LNCaP clone FGC (cell line): Measurements from ENCODE around the gene MYO7A.

ENCODE experiments used
- DNase-seq: peaks from one replicate; pipeline ENCODE4 v3.0.0-alpha.2; 2011; ENCODE audit warnings: low read depth
- H3K4me3 ChIP-seq: 2 replicates; pipeline ENCODE4 v1.5.1; 2011; ENCODE audit warnings: mild to moderate bottlenecking, low read depth, low read length, control low read depth
- CTCF ChIP-seq: IDR thresholded peaks from 2 replicates; pipeline ENCODE4 v1.5.1; 2012; ENCODE audit warnings: mild to moderate bottlenecking; ENCODE audit not compliant: control insufficient read depth, insufficient read depth; ENCODE audit errors: extremely low read depth

Gene MYO7A

GRCh38 chr11:77179681-77180080 is 51.6 kb downstream of the MYO7A start:
- DNase-seq, result no peak
- TF ChIP-seq CTCF, result no peak
- no peak overlapping the region for H3K4me3 ChIP-seq

GRCh38 chr11:77180346-77180745 is 52.3 kb downstream of the MYO7A start:
- no peak overlapping the region for H3K4me3 ChIP-seq
- DNase-seq, result no peak
- TF ChIP-seq CTCF, result no peak

GRCh38 chr11:77181226-77181625 is 53.2 kb downstream of the MYO7A start:
- no peak for DNase-seq
- no peak for TF ChIP-seq CTCF

GRCh38 chr11:77181799-77182541 is 53.9 kb downstream of the MYO7A start:
- H3K4me3 ChIP-seq, result no peak overlapping the region
- no peak for TF ChIP-seq CTCF
- no peak for DNase-seq

More at GRCh38 chr11:77181226-77181625, 53.2 kb downstream of the MYO7A start:
- H3K4me3 ChIP-seq, result no peak overlapping the region

GRCh38 chr11:77182542-77183430 is 54.7 kb downstream of the MYO7A start:
- DNase-seq, result no peak
- TF ChIP-seq CTCF, result no peak
- H3K4me3 ChIP-seq, result no peak overlapping the region

GRCh38 chr11:77183431-77183984 is 55.5 kb downstream of the MYO7A start:
- DNase-seq, result no peak
- TF ChIP-seq CTCF, result no peak
- no peak overlapping the region for H3K4me3 ChIP-seq
